ENCODE results near the gene AGK.
"Not testable (repeated sequence)": the region's sequence is repeated elsewhere in the genome, so short reads cannot be mapped to it uniquely, and the experiment has no call there.

The AGK gene

GRCh38 chr7:141571059-141571458 is 19.8 kb downstream of the AGK start:
- Histone ChIP-seq H3K27ac (ENCODE audit: insufficient read depth, low read depth, low read length, poor library complexity, severe bottlenecking) (no peak overlapping the region), H3K27me3 (ENCODE audit: control insufficient read depth, insufficient read depth, low read length, poor library complexity, severe bottlenecking) (no peaks in the 10 kb centered on the region), H3K4me3 (ENCODE audit: insufficient read depth, low read depth, low read length) (no peak overlapping the region), H3K4me1 (ENCODE audit: control insufficient read depth, insufficient read depth, low read length) (no peaks in the 10 kb centered on the region), H3K9me3 (ENCODE audit: control insufficient read depth, low read length) (no peaks in the 10 kb centered on the region), H3K36me3 (ENCODE audit: control insufficient read depth, insufficient read depth, low read length) (no peaks in the 10 kb centered on the region)
- WGBS, 2 experiments = 94 to 100% methylated on average over 1 of the region's 1 CpG

- no peaks in the 10 kb centered on the region for H3K9me3 ChIP-seq (ENCODE audit: control insufficient read depth, low read length)
- H3K4me3 ChIP-seq (ENCODE audit: insufficient read depth, low read depth, low read length) = no peak overlapping the region
- no peaks in the 10 kb centered on the region for H3K4me1 ChIP-seq (ENCODE audit: control insufficient read depth, insufficient read depth, low read length)
- H3K27me3 ChIP-seq (ENCODE audit: control insufficient read depth, insufficient read depth, low read length, poor library complexity, severe bottlenecking) = no peaks in the 10 kb centered on the region
- no peaks in the 10 kb centered on the region for H3K36me3 ChIP-seq (ENCODE audit: control insufficient read depth, insufficient read depth, low read length)
- H3K27ac ChIP-seq (ENCODE audit: insufficient read depth, low read depth, low read length, poor library complexity, severe bottlenecking) = no peak overlapping the region
These were observed 21.0 kb downstream of the AGK start for GRCh38 chr7:141572175-141572574.

GRCh38 chr7:141573511-141573910 is 22.3 kb downstream of the AGK start:
- no peaks in the 10 kb centered on the region for H3K4me1 ChIP-seq (ENCODE audit: control insufficient read depth, insufficient read depth, low read length)
- no peaks in the 10 kb centered on the region for H3K9me3 ChIP-seq (ENCODE audit: control insufficient read depth, low read length)
- no peaks in the 10 kb centered on the region for H3K36me3 ChIP-seq (ENCODE audit: control insufficient read depth, insufficient read depth, low read length)
- no peak overlapping the region for H3K27ac ChIP-seq (ENCODE audit: insufficient read depth, low read depth, low read length, poor library complexity, severe bottlenecking)
- no peaks in the 10 kb centered on the region for H3K27me3 ChIP-seq (ENCODE audit: control insufficient read depth, insufficient read depth, low read length, poor library complexity, severe bottlenecking)
- 95 to 99% methylated on average over 6 of the region's 6 CpGs for WGBS, 2 experiments
- no peak overlapping the region for H3K4me3 ChIP-seq (ENCODE audit: insufficient read depth, low read depth, low read length)

GRCh38 chr7:141575164-141575563 is 24.0 kb downstream of the AGK start:
- Histone ChIP-seq H3K36me3 (ENCODE audit: control insufficient read depth, insufficient read depth, low read length) (no peaks in the 10 kb centered on the region), H3K27me3 (ENCODE audit: control insufficient read depth, insufficient read depth, low read length, poor library complexity, severe bottlenecking) (no peaks in the 10 kb centered on the region), H3K9me3 (ENCODE audit: control insufficient read depth, low read length) (no peaks in the 10 kb centered on the region), H3K4me3 (ENCODE audit: insufficient read depth, low read depth, low read length) (no peak overlapping the region), H3K27ac (ENCODE audit: insufficient read depth, low read depth, low read length, poor library complexity, severe bottlenecking) (no peak overlapping the region), H3K4me1 (ENCODE audit: control insufficient read depth, insufficient read depth, low read length) (no peaks in the 10 kb centered on the region)
- 88 to 98% methylated on average over 1 of the region's 1 CpG for WGBS, 2 experiments

GRCh38 chr7:141575654-141576448 is 24.6 kb downstream of the AGK start:
- no peaks in the 10 kb centered on the region for H3K9me3 ChIP-seq (ENCODE audit: control insufficient read depth, low read length)
- no peak overlapping the region for H3K4me3 ChIP-seq (ENCODE audit: insufficient read depth, low read depth, low read length)
- WGBS, 2 experiments = 90 to 94% methylated on average over 1 of the region's 2 CpGs
- no peaks in the 10 kb centered on the region for H3K27me3 ChIP-seq (ENCODE audit: control insufficient read depth, insufficient read depth, low read length, poor library complexity, severe bottlenecking)
- H3K4me1 ChIP-seq (ENCODE audit: control insufficient read depth, insufficient read depth, low read length) = no peaks in the 10 kb centered on the region
- no peak overlapping the region for H3K27ac ChIP-seq (ENCODE audit: insufficient read depth, low read depth, low read length, poor library complexity, severe bottlenecking)
- no peaks in the 10 kb centered on the region for H3K36me3 ChIP-seq (ENCODE audit: control insufficient read depth, insufficient read depth, low read length)

- no peaks in the 10 kb centered on the region for H3K4me1 ChIP-seq (ENCODE audit: control insufficient read depth, insufficient read depth, low read length)
- H3K36me3 ChIP-seq (ENCODE audit: control insufficient read depth, insufficient read depth, low read length) = no peaks in the 10 kb centered on the region
- H3K27ac ChIP-seq (ENCODE audit: insufficient read depth, low read depth, low read length, poor library complexity, severe bottlenecking) = no peak overlapping the region
- no peaks in the 10 kb centered on the region for H3K9me3 ChIP-seq (ENCODE audit: control insufficient read depth, low read length)
- no peaks in the 10 kb centered on the region for H3K27me3 ChIP-seq (ENCODE audit: control insufficient read depth, insufficient read depth, low read length, poor library complexity, severe bottlenecking)
- no peak overlapping the region for H3K4me3 ChIP-seq (ENCODE audit: insufficient read depth, low read depth, low read length)
- WGBS, 2 experiments = 92 to 93% methylated on average over 6 of the region's 6 CpGs
These were observed 26.0 kb downstream of the AGK start for GRCh38 chr7:141577043-141577839.

GRCh38 chr7:141579953-141580352 is 28.7 kb downstream of the AGK start:
- not testable (repeated sequence) for H3K27ac ChIP-seq (ENCODE audit: insufficient read depth, low read depth, low read length, poor library complexity, severe bottlenecking); H3K27me3 ChIP-seq (ENCODE audit: control insufficient read depth, insufficient read depth, low read length, poor library complexity, severe bottlenecking); H3K4me1 ChIP-seq (ENCODE audit: control insufficient read depth, insufficient read depth, low read length); H3K36me3 ChIP-seq (ENCODE audit: control insufficient read depth, insufficient read depth, low read length); H3K4me3 ChIP-seq (ENCODE audit: insufficient read depth, low read depth, low read length); H3K9me3 ChIP-seq (ENCODE audit: control insufficient read depth, low read length)
- 95 to 98% methylated on average over 5 of the region's 5 CpGs for WGBS, 2 experiments

- 92 to 94% methylated on average over 7 of the region's 7 CpGs for WGBS, 2 experiments
- not testable (repeated sequence) for H3K9me3 ChIP-seq (ENCODE audit: control insufficient read depth, low read length); H3K36me3 ChIP-seq (ENCODE audit: control insufficient read depth, insufficient read depth, low read length); H3K4me3 ChIP-seq (ENCODE audit: insufficient read depth, low read depth, low read length); H3K27me3 ChIP-seq (ENCODE audit: control insufficient read depth, insufficient read depth, low read length, poor library complexity, severe bottlenecking); H3K27ac ChIP-seq (ENCODE audit: insufficient read depth, low read depth, low read length, poor library complexity, severe bottlenecking); H3K4me1 ChIP-seq (ENCODE audit: control insufficient read depth, insufficient read depth, low read length)
These were observed 30.9 kb downstream of the AGK start for GRCh38 chr7:141582063-141582462.

- no peaks in the 10 kb centered on the region for H3K36me3 ChIP-seq (ENCODE audit: control insufficient read depth, insufficient read depth, low read length)
- WGBS, 2 experiments = 2 to 22% methylated on average over 2 to 3 of the region's 3 CpGs
These were observed 33.7 kb downstream of the AGK start for GRCh38 chr7:141584935-141585334.

GRCh38 chr7:141585592-141586510 is 34.6 kb downstream of the AGK start:
- 74 to 79% methylated on average over 6 of the region's 6 CpGs for WGBS, 2 experiments
- no peak overlapping the region for H3K4me3 ChIP-seq (ENCODE audit: insufficient read depth, low read depth, low read length)
- H3K27me3 ChIP-seq (ENCODE audit: control insufficient read depth, insufficient read depth, low read length, poor library complexity, severe bottlenecking) = no peaks in the 10 kb centered on the region
- no peaks in the 10 kb centered on the region for H3K36me3 ChIP-seq (ENCODE audit: control insufficient read depth, insufficient read depth, low read length)
- no peaks in the 10 kb centered on the region for H3K9me3 ChIP-seq (ENCODE audit: control insufficient read depth, low read length)
- H3K4me1 ChIP-seq (ENCODE audit: control insufficient read depth, insufficient read depth, low read length) = peaks cover 2% of the 10 kb centered on the region
- no peak overlapping the region for H3K27ac ChIP-seq (ENCODE audit: insufficient read depth, low read depth, low read length, poor library complexity, severe bottlenecking)

More at GRCh38 chr7:141584935-141585334, 33.7 kb downstream of the AGK start:
- Histone ChIP-seq H3K4me3 (ENCODE audit: insufficient read depth, low read depth, low read length) (no peak overlapping the region), H3K9me3 (ENCODE audit: control insufficient read depth, low read length) (no peaks in the 10 kb centered on the region), H3K27ac (ENCODE audit: insufficient read depth, low read depth, low read length, poor library complexity, severe bottlenecking) (no peak overlapping the region), H3K27me3 (ENCODE audit: control insufficient read depth, insufficient read depth, low read length, poor library complexity, severe bottlenecking) (no peaks in the 10 kb centered on the region), H3K4me1 (ENCODE audit: control insufficient read depth, insufficient read depth, low read length) (peaks cover 2% of the 10 kb centered on the region)

Measured in ectodermal cell (in vitro differentiated cells).